GM18526 (cell line): Measurements from ENCODE around the gene NCOA5.

Source experiments
- POLR2A ChIP-seq: IDR thresholded peaks from 3 replicates; pipeline ENCODE4 v1.6.1; 2011; ENCODE audit not compliant: insufficient read length; ENCODE audit errors: extremely low read depth

Gene NCOA5

GRCh38 chr20:46046588-46047310, 43.0 kb downstream of the NCOA5 start:
- no peak for TF ChIP-seq POLR2A

- TF ChIP-seq POLR2A, result no peak
These were observed 44.9 kb downstream of the NCOA5 start for GRCh38 chr20:46044896-46045295.

DNA sequence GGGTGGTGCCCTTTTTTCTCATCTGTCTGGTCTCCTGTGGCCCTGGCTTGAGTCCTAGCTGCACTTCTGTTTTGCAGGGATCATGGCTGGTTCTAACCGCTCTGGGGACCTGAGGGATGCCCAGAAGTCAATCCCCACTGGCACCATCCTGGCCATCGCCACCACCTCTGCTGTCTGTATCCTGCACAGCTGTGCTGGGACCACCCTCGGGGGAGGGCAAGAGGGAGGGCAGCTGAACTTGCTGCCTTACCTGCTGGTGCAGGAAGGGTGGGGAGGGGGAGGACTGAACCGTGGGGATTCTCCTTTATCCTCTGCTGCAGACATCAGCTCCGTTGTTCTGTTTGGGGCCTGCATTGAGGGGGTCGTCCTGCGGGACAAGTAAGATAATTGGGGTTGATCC, 46.2 kb downstream of the NCOA5 start:
- TF ChIP-seq POLR2A, result no peak

GRCh38 chr20:46040902-46041535, 48.7 kb downstream of the NCOA5 start:
- no peak for TF ChIP-seq POLR2A

DNA sequence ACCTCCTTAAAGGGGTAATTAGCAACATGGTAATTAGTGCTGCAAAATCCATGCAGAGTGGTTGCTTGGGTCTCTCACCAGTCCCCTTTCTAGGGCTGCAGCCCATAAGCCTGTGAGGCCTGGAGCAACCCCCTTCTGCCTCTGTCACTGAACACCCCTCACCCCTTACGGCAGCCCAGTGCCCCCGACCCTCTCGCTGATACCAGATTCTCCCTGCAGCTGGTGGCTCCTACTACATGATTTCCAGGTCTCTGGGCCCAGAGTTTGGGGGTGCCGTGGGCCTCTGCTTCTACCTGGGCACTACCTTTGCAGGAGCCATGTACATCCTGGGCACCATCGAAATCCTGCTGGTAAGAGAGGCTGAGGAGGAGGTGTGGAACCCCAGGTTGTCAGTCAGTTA, 52.7 kb downstream of the NCOA5 start:
- TF ChIP-seq POLR2A, result no peak

GRCh38 chr20:46036370-46036769, 53.4 kb downstream of the NCOA5 start:
- no peak for TF ChIP-seq POLR2A

DNA sequence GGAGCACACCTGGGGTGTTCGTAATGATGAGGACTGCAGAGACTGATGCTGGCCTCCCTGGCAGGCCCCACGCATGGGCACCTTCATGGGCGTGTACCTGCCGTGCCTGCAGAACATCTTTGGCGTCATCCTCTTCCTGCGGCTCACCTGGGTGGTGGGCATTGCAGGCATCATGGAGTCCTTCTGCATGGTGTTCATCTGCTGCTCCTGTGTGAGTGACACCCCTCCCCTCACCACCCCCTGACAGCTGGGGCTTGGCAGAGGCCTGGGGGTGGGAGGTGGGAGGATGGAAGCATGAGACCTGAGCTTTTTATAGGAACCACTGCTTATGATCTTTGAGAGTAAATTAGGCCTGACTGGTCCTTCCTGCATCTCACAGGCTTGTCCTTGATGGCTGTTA, 54.0 kb downstream of the NCOA5 start:
- TF ChIP-seq POLR2A, result no peak

- TF ChIP-seq POLR2A, result no peak
These were observed 54.5 kb downstream of the NCOA5 start for GRCh38 chr20:46035253-46035652.

GRCh38 chr20:46034039-46034438, 55.7 kb downstream of the NCOA5 start:
- TF ChIP-seq POLR2A, result no peak

DNA sequence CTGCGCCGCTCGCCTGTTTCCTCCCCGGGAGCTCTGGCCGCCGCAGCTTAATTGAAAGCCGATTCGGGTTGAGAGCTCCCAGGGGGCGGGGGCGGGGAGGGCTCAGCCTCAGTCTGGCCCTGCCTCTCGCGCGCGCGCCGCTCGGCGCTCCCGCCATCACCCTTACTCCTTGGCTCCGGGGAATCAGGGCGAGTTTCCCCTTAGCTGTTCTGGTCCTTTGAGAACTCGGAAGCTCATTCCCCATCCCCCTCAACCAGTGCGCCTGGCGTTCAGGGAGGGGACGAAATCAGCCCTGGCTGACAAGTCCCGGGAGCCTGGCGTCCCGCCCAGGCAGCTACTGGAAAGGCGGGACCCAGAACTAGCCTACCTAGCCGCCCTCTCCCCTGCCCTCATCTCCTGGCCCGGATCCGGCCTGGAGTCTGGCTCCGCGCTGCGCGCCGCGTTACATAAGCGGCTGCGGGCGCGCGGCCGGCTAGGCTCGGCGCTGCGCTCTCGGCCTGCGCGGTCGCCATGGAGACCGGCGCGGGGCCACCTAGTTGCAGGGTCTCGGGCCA, 58.0 kb downstream of the NCOA5 start:
- TF ChIP-seq POLR2A, result no peak

DNA sequence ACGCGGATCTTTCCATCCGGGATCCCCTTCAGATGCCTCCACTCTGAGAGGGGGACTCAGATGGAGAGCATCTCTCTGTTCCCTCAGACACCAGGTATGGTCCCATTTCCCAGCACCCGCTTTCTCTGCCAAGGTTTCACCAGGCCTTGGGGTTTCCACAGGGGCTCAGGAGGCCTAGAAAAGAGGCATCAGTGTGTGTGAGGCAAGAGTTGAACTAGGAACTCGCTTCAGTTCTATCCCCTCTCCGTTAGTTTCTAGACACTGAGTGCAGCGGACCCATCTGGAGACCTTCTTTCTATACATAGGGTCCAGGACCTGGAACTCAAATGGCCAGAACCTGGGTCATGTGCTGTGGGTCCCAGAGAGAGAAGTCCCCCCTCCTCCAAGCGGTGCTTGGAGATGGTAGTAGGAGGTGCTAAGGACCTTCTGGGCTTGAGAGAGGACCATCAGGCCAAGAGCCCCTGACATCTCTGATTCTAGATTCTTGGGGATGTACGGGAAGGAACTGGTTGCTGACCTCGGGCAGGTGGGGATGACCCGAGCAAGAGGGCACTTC, 58.7 kb downstream of the NCOA5 start:
- no peak for TF ChIP-seq POLR2A

- no peak for TF ChIP-seq POLR2A
These were observed 59.3 kb downstream of the NCOA5 start for GRCh38 chr20:46030284-46031013.

- no peak for TF ChIP-seq POLR2A
These were observed 60.9 kb downstream of the NCOA5 start, which contains the start of gene SLC12A5 for GRCh38 chr20:46028772-46029371. Gene SLC12A5, plus strand, starts transcription at chr20:46029215. Its CDS starts 130 bp downstream, at chr20:46029345.

DNA sequence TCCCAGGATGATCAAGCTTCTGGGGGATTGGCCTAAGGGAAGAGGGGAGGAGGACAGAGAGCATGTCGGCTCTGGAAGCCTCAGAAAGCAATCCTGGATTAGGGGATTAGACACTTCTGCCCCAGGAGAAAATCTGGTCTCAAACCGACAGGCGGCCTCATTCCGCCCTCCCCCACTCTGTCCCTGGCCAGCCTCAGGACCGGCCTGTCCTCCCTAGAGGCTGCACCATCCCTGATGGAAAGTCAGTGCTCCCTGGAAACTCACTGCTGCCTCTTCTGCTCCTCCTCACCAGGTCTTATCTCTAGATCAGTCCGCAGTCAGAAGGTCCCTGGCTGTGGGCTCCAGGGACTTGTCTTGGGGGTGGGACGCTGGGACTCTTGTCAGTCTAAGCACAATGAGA, 61.7 kb downstream of the NCOA5 start:
- TF ChIP-seq POLR2A, result no peak

DNA sequence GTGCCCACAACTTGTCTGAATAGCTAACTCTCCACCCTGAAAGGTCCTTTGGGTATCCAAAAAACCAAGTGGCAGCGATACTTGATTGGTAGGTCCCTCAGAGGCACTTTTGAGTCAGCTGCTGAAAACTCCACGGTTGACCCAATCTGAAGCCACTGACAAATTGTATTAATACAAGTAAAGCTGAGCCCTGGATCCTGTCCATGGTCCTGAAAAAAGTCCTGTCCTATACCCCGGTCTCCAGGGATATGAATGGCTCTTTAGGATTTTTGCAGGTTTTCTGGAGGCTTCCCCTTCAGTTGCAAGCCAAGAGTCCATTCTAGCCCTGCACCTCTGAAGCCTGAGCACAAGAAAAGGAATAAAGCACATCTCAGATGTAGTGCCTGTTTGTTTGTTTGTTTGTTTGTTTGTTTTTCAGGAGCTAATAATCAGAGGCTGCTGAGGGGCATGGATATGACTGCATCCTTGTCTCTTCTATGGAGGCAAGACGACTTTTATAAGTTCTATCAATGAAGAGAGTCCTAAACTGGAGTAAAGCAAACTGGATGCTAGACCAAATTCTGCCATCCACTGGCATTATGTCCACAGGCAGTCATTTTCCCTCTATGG, 62.4 kb downstream of the NCOA5 start:
- TF ChIP-seq POLR2A, result no peak
